GM18498 (cell line): ENCODE data around the gene GAS6.

ENCODE experiments used
- ATAC-seq: cut with Tn5 transposase; IDR thresholded peaks from one replicate; pipeline ENCODE4 v1.9.1; 2021; ENCODE audit warnings: mild to moderate bottlenecking, moderate library complexity; ENCODE audit not compliant: unreplicated experiment

GAS6 gene

GRCh38 chr13:113777311-113778260 is 86.3 kb downstream of the GAS6 start:
- ATAC-seq, result no peak

DNA sequence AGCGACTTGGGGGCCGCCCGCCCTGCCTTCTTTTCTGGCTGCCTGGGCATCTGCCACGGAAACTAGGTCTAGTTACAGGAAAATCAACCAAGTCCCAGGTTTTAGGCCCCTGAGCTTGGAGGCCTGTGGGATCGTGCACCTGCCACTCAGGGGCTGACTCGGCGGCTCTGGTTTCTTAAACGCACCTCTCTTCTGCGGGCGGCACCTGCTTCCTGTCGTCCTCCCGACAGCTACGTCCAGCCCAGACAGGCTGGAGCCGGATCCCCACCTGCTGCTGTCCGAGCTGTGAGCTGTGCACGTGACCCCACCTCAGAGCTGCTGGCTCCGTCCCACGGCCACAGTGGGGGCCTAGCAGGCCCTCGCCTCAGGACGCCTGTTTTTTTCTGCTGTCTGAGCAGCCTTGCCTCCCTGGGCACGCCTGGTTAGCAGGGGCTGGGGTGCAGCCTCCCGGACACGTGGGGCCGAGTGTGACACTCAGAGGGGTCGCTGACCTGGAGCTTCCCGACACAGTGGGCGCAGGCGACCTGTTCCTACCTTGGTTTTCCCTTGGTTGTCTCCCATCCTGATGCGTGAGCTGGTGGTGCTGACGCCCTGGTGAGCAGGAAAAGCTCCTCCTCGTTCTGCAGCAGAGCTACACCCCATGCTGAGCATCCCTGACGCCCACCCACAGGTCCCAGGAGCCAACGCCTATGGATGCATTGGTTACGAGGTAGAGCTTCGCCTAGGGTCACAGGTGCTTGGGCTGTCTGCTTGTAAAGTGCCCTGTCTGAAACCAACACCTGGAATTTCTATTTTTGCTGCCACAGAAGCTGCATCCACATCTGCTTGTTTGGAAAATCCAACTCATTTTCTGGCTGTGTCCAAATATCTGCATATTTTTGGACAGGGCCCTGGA is 87.4 kb downstream of the GAS6 start:
- no peak for ATAC-seq

- no peak for ATAC-seq
Observed at GRCh38 chr13:113775451-113776145, 88.3 kb downstream of the GAS6 start.

DNA sequence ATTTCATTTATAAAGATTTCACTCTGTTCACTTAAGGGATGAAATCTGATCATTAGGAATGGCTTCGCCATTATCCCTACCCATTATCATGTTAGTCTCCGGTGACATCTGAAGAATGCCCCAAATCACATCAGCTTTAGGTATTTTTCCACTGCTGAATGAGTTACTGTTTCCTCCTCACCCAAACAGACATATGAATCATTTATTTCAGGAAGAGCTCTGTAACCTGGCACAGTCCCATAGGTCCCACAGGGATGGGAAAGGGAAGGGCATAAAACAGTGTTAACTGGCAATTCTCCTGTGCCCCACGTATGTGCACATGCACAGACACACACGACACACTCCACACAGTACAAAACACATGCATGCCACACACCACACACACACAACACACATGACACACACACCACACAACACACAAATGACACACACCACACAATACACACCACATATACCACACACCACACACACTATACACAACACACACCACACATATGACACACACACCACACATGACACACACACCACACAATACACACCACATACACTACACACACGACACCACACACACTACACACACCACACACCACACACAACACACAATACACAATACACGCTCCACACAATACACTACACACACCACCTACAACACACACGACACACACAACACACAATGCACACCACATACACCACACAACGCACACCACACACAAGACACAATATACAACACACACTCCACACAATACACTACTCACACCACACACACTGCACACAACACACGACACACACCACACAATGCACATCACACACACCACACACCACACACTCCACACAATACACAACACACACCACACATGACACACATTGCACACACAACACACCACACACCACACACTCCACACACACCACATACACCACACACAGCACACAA is 89.4 kb downstream of the GAS6 start:
- ATAC-seq, result no peak

- ATAC-seq, result no peak
Observed at GRCh38 chr13:113771709-113772331, 92.1 kb downstream of the GAS6 start.

GRCh38 chr13:113770937-113771336 is 92.9 kb downstream of the GAS6 start:
- no peak for ATAC-seq
